Heart left ventricle (tissue), 13 donors: ENCODE measurements around the gene KATNAL1.

ENCODE experiments used
- POLR2A ChIP-seq, 2 donors: fragments of 450-650 bp; IDR thresholded peaks; one replicate each; pipeline ENCODE4 v1.6.1; 2017; ENCODE audit warnings: antibody characterized with exemption in 2 of 2, mild to moderate bottlenecking in 2 of 2, moderate library complexity in 2 of 2
- TF ChIP-seq, protein P1 (sequence below), 12 donors: fragments of 200-600 bp; sonication (generic) in 4 of 12; IDR thresholded peaks; one replicate each; pipeline versions ENCODE4 v1.5.0 to v1.8.0; 2018 to 2022; ENCODE audit warnings: antibody characterized with exemption in 12 of 12, mild to moderate bottlenecking in 5 of 12
- donor health status: ischemic (EF 13 %, LVEDD 7.1; RV severe dilation, severe dysfunction).
- donor health status: DM: no; HTN: yes; CAD: no.
- donor health status: DM: no; HTN: no; CAD: no.
- donor health status: ischemic (EF 25% LVEDD 6.9; RV normal size, moderate dysfunction).
- donor health status: ischemic (EF 25% LVEDD 5.7; RV mildly dilated, moderate dysfunction).
- donor health status: ischemic (EF 35%, LVEDD 5.7; RV mildly dilated, moderate dysfunction).
- donor health status: nonischemic (EF 11% LVEDD 7.7; RV severe dilation, severe dysfunction).
- donor health status: DM: yes; HTN: yes; CAD: no.
- donor health status: PGD.
- donor health status: ischemic (EF 29% LVEDD 5.4; RV normal size, mild dysfunction).
- donor health status: nonischemic (EF 23%, LVEDD 6.1; RV moderate dilation, normal function).

DNA sequence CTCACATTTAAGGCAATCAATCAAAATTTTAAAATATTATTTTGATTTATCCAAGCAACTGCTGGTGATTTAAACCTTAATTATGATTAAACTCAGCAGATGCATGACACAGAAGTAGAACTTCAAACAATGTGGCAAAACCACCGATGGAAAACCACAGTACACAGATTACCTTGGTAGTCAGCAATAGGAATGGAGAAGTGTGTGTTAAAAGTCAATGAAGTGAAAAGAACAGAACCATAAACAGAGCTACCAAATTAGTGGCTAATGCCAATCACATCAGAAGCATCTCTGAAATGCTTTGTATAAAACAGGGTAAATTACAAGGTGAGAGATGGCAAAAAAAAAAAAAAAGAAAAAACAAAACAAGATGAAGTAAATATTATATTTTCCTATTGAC lies 31.2 kb downstream of the KATNAL1 start:
- TF ChIP-seq, protein P1, sequence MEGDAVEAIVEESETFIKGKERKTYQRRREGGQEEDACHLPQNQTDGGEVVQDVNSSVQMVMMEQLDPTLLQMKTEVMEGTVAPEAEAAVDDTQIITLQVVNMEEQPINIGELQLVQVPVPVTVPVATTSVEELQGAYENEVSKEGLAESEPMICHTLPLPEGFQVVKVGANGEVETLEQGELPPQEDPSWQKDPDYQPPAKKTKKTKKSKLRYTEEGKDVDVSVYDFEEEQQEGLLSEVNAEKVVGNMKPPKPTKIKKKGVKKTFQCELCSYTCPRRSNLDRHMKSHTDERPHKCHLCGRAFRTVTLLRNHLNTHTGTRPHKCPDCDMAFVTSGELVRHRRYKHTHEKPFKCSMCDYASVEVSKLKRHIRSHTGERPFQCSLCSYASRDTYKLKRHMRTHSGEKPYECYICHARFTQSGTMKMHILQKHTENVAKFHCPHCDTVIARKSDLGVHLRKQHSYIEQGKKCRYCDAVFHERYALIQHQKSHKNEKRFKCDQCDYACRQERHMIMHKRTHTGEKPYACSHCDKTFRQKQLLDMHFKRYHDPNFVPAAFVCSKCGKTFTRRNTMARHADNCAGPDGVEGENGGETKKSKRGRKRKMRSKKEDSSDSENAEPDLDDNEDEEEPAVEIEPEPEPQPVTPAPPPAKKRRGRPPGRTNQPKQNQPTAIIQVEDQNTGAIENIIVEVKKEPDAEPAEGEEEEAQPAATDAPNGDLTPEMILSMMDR (IDR thresholded peaks at IDR 0.05): no peak
- TF ChIP-seq POLR2A (IDR thresholded peaks at IDR 0.05): no peak
